HCT116 (cell line): Measurements from ENCODE around the gene WDR82.

Experiments used
- CTCF ChIP-seq, 3 experiments: fragments of 200-600 bp in 1 of 3; sonication (generic) in 1 of 3; IDR thresholded peaks in 2 of 3; conservative IDR thresholded peaks in 1 of 3; 2 replicates each; pipeline ENCODE4 v1.5.1; 2012 to 2017; ENCODE audit warnings: low read depth in 2 of 3, low read length in 2 of 3, antibody characterized with exemption in 1 of 3, borderline replicate concordance in 1 of 3, control low read depth in 1 of 3, mild to moderate bottlenecking in 1 of 3, mixed read lengths in 1 of 3, mixed run types in 1 of 3, moderate library complexity in 1 of 3; ENCODE audit not compliant: insufficient read depth in 1 of 3
- EZH2phosphoT487 ChIP-seq: fragments of 200-600 bp; IDR thresholded peaks from 2 replicates; pipeline ENCODE4 v1.6.1; 2018; ENCODE audit warnings: antibody characterized with exemption, borderline replicate concordance
- POLR2A ChIP-seq: IDR thresholded peaks from 2 replicates; pipeline ENCODE4 v1.7.0; 2011; ENCODE audit warnings: borderline replicate concordance; ENCODE audit not compliant: insufficient read depth, insufficient read length; ENCODE audit errors: extremely low read depth
- RAD21 ChIP-seq: IDR thresholded peaks from 2 replicates; pipeline ENCODE4 v1.6.1; 2012; ENCODE audit warnings: low read depth, mild to moderate bottlenecking
- REST ChIP-seq: IDR thresholded peaks from 2 replicates; pipeline ENCODE4 v1.6.1; 2012; ENCODE audit warnings: low read depth
- SP1 ChIP-seq: IDR thresholded peaks from 2 replicates; pipeline ENCODE4 v1.6.1; 2012; ENCODE audit warnings: low read depth
- SRF ChIP-seq: IDR thresholded peaks from 2 replicates; pipeline ENCODE4 v1.6.1; 2012; ENCODE audit warnings: low read depth
- ZNF274 ChIP-seq: fragments of 200-500 bp; sonication (Bioruptor generic); IDR thresholded peaks from 2 replicates; pipeline ENCODE4 v1.6.1; 2014; ENCODE audit warnings: mild to moderate bottlenecking, low read depth, low read length, inconsistent platforms

GRCh38 chr3:52222319-52223221 is 55.9 kb downstream of the WDR82 start:
- TF ChIP-seq CTCF (IDR thresholded peaks at IDR 0.05 in 2 of 3, conservative IDR thresholded peaks at IDR 0.05 in 1 of 3; ENCODE audit: borderline replicate concordance in 1 of 3, insufficient read depth in 1 of 3, low read depth in 2 of 3, low read length in 2 of 3) (no peak), SRF (no peak), POLR2A (no peak), EZH2phosphoT487 (no peak), SP1 (no peak), ZNF274 (no peak), RAD21 (no peak), REST (no peak)
